K562 (cell line): Measurements from ENCODE around the gene DNAJC1. TPM values are rescaled to one million over a fixed set of nuclear protein-coding genes. Genes with fewer than 3 reads are reported as not detected.

Experiments used
- CEBPB ChIP-seq: fragments of 450-650 bp; IDR thresholded peaks from 2 replicates; pipeline ENCODE4 v1.6.1; 2016; ENCODE audit warnings: missing genetic modification characterization, missing compliant biosample characterization
- GTF2E2 ChIP-seq: fragments of 200-800 bp; sonication (Bioruptor generic); IDR thresholded peaks from 2 replicates; pipeline ENCODE4 v1.6.1; 2016; ENCODE audit warnings: missing genetic modification characterization, missing compliant biosample characterization
- PCBP1 ChIP-seq: fragments of 200-400 bp; formaldehyde crosslinking; IDR thresholded peaks from 2 replicates; pipeline ENCODE4 v1.6.1; 2018; ENCODE audit warnings: mild to moderate bottlenecking, low read depth, low read length; ENCODE audit not compliant: poor library complexity, severe bottlenecking
- PTRF ChIP-seq: fragments of 450-650 bp; IDR thresholded peaks from 2 replicates; pipeline ENCODE4 v1.6.1; 2016; ENCODE audit warnings: mild to moderate bottlenecking, missing genetic modification characterization, missing compliant biosample characterization
- WHSC1 ChIP-seq: IDR thresholded peaks from one replicate; pipeline ENCODE4 v1.6.1; 2012; ENCODE audit warnings: low read length, control low read depth, inconsistent platforms
- ZC3H11A ChIP-seq: IDR thresholded peaks from 2 replicates; pipeline ENCODE4 v1.6.1; 2012; ENCODE audit warnings: low read depth, low read length, improper control_type of control experiment
- ZNF12 ChIP-seq: sonication (generic); formaldehyde crosslinking; IDR thresholded peaks from 2 replicates; pipeline ENCODE4 v1.4.0; 2020; ENCODE audit warnings: mild to moderate bottlenecking, missing genetic modification reagents
- ZNF253 ChIP-seq: fragments of 250-450 bp; sonication (Bioruptor Pico); conservative IDR thresholded peaks from 2 replicates; pipeline ENCODE4 v1.6.1; 2021; ENCODE audit warnings: mild to moderate bottlenecking
- ZNF408 ChIP-seq: fragments of 250-450 bp; sonication (Bioruptor Pico); IDR thresholded peaks from 2 replicates; pipeline ENCODE4 v1.4.0; 2020; ENCODE audit warnings: low read depth, mild to moderate bottlenecking, moderate library complexity
- polyA plus RNA-seq, 8 experiments: library from polyadenylated mRNA; depleted of rRNA in 4 of 8; stranded (reverse) in 5 of 8; unstranded in 3 of 8; fragments of >200 nt; fragmentation: Nextera tagmentation in 2 of 8; fragmentation: Illumina TruSeq in 1 of 8; extraction: Ambion mirVana in 2 of 8; extraction: Trizol in 1 of 8; gene quantifications; 2 replicates each; pipeline versions ENCODE4 v1.2.1 to v1.2.3, GENCODE V29; 2011 to 2014; ENCODE audit warnings: inconsistent platforms in 1 of 8, missing spikeins in 1 of 8
- total RNA-seq, 7 experiments: library from RNA; depleted of rRNA in 6 of 7; stranded (reverse); fragments of >200 nt in 6 of 7; fragmentation: Illumina TruSeq in 2 of 7; extraction: Trizol in 2 of 7; gene quantifications; 2 replicates each; pipeline versions ENCODE4 v1.2.1 to v1.2.3, GENCODE V29; 2011 to 2021; ENCODE audit warnings: low replicate concordance in 1 of 7
- TF ChIP-seq, protein P1 (sequence below): fragments of 200-800 bp; sonication (Bioruptor generic); IDR thresholded peaks from 2 replicates; pipeline ENCODE4 v1.6.1; 2017; ENCODE audit warnings: missing genetic modification characterization, missing compliant biosample characterization
- TF ChIP-seq, protein P2 (sequence below): fragments of 250-450 bp; sonication (Bioruptor Pico); IDR thresholded peaks from 2 replicates; pipeline ENCODE4 v1.5.0; 2020; ENCODE audit warnings: mild to moderate bottlenecking
- TF ChIP-seq, protein P3 (sequence below): sonication (generic); formaldehyde crosslinking; IDR thresholded peaks from 2 replicates; pipeline ENCODE4 v1.8.0; 2023; ENCODE audit warnings: mild to moderate bottlenecking, missing genetic modification reagents

The DNAJC1 gene
- total and polyA plus RNA-seq, 9 of the 15 experiments (the other 6 are each of a cell fraction or from before 2014, with no cell fraction given) = 5.4 to 77.6 (median 40.3) TPM

DNA sequence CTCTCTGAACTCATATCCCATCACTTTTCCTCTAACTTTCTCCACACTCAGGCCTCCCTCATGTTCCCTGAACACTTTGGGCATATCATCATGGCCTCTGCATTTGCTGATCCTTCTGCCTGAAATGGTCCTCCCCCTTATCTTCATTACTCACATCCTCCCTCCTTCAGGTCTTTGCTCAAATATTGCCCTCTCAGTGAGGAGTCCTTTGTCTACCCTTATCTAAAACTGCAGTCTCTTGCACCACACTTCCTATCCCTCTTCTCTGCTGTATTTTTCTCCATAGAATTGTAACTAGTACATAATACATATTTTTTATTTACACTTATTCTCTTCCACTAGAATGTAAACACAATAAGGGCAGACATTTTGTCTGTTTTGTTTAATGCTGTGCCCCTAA lies 41.7 kb downstream of the DNAJC1 start (continued):
- TF ChIP-seq ZNF253 (no peak), WHSC1 (no peak), GTF2E2 (tag) (no peak), PTRF (tag) (no peak), ZC3H11A (no peak), ZNF12 (no peak), PCBP1 (no peak), ZNF408 (CRISPR knock-in tag) (no peak), CEBPB (tag) (peak; percentile 92)
- TF ChIP-seq, protein P1, sequence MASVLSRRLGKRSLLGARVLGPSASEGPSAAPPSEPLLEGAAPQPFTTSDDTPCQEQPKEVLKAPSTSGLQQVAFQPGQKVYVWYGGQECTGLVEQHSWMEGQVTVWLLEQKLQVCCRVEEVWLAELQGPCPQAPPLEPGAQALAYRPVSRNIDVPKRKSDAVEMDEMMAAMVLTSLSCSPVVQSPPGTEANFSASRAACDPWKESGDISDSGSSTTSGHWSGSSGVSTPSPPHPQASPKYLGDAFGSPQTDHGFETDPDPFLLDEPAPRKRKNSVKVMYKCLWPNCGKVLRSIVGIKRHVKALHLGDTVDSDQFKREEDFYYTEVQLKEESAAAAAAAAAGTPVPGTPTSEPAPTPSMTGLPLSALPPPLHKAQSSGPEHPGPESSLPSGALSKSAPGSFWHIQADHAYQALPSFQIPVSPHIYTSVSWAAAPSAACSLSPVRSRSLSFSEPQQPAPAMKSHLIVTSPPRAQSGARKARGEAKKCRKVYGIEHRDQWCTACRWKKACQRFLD = no peak
- TF ChIP-seq, protein P2, sequence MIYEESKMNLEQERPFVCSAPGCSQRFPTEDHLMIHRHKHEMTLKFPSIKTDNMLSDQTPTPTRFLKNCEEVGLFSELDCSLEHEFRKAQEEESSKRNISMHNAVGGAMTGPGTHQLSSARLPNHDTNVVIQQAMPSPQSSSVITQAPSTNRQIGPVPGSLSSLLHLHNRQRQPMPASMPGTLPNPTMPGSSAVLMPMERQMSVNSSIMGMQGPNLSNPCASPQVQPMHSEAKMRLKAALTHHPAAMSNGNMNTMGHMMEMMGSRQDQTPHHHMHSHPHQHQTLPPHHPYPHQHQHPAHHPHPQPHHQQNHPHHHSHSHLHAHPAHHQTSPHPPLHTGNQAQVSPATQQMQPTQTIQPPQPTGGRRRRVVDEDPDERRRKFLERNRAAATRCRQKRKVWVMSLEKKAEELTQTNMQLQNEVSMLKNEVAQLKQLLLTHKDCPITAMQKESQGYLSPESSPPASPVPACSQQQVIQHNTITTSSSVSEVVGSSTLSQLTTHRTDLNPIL (CRISPR knock-in tag) = no peak
- TF ChIP-seq, protein P3, sequence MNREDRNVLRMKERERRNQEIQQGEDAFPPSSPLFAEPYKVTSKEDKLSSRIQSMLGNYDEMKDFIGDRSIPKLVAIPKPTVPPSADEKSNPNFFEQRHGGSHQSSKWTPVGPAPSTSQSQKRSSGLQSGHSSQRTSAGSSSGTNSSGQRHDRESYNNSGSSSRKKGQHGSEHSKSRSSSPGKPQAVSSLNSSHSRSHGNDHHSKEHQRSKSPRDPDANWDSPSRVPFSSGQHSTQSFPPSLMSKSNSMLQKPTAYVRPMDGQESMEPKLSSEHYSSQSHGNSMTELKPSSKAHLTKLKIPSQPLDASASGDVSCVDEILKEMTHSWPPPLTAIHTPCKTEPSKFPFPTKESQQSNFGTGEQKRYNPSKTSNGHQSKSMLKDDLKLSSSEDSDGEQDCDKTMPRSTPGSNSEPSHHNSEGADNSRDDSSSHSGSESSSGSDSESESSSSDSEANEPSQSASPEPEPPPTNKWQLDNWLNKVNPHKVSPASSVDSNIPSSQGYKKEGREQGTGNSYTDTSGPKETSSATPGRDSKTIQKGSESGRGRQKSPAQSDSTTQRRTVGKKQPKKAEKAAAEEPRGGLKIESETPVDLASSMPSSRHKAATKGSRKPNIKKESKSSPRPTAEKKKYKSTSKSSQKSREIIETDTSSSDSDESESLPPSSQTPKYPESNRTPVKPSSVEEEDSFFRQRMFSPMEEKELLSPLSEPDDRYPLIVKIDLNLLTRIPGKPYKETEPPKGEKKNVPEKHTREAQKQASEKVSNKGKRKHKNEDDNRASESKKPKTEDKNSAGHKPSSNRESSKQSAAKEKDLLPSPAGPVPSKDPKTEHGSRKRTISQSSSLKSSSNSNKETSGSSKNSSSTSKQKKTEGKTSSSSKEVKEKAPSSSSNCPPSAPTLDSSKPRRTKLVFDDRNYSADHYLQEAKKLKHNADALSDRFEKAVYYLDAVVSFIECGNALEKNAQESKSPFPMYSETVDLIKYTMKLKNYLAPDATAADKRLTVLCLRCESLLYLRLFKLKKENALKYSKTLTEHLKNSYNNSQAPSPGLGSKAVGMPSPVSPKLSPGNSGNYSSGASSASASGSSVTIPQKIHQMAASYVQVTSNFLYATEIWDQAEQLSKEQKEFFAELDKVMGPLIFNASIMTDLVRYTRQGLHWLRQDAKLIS (CRISPR knock-in tag) = no peak
